Stomach (tissue), 9 donors: Measurements from ENCODE around the gene ARID5A. TPM values are rescaled to one million over a fixed set of nuclear protein-coding genes. Genes with fewer than 3 reads are reported as not detected.

Experiments used
- DNase-seq, 2 donors: peaks; one replicate each; pipeline versions ENCODE4 v3.0.0 to v3.0.0-alpha.2; 2013 to 2019
- H3K27ac ChIP-seq, 5 donors: fragments of 200-600 bp in 4 of 5; sonication (generic) in 4 of 5; one replicate each; pipeline ENCODE4 v1.5.1; 2013 to 2019; ENCODE audit warnings: mild to moderate bottlenecking in 1 of 5, moderate library complexity in 1 of 5
- H3K27me3 ChIP-seq, 3 donors: fragments of 200-600 bp; sonication (generic); one replicate each; pipeline ENCODE4 v1.5.1; 2017 to 2019; ENCODE audit warnings: mixed run types in 1 of 3
- H3K36me3 ChIP-seq, 4 donors: fragments of 200-600 bp; sonication (generic); 1 replicate in 3 of 4; 2 replicates in 1 of 4; pipeline ENCODE4 v1.5.1; 2016 to 2019
- H3K4me1 ChIP-seq, 4 donors: fragments of 200-600 bp; sonication (generic); one replicate each; pipeline ENCODE4 v1.5.1; 2016 to 2019
- H3K4me3 ChIP-seq, 4 donors: fragments of 200-600 bp; sonication (generic) in 3 of 4; one replicate each; pipeline ENCODE4 v1.5.1; 2016 to 2019; ENCODE audit warnings: mild to moderate bottlenecking in 1 of 4
- H3K9me3 ChIP-seq, 4 donors: fragments of 200-600 bp; sonication (generic); one replicate each; pipeline ENCODE4 v1.5.1; 2016 to 2019
- EP300 ChIP-seq: sonication (generic); formaldehyde crosslinking; IDR thresholded peaks from one replicate; pipeline ENCODE4 v1.6.1; 2017; ENCODE audit warnings: antibody characterized with exemption
- POLR2A ChIP-seq, 4 donors: fragments of 450-650 bp; IDR thresholded peaks; one replicate each; pipeline ENCODE4 v1.6.1; 2016; ENCODE audit warnings: antibody characterized with exemption in 4 of 4, control low read depth in 2 of 4, mild to moderate bottlenecking in 1 of 4, moderate library complexity in 1 of 4
- POLR2AphosphoS5 ChIP-seq, 3 donors: sonication (generic); formaldehyde crosslinking; IDR thresholded peaks; one replicate each; pipeline ENCODE4 v1.6.1; 2016; ENCODE audit warnings: antibody characterized with exemption in 3 of 3
- WGBS, 5 donors: extraction: QIAGEN DNeasy Blood & Tissue Kit in 3 of 5; methylation state at CpG; one replicate each; pipeline versions ENCODE4 v1.1.5 to v1.1.7; 2013 to 2018; 5-methylcytosine and 5-hydroxymethylcytosine counted together
- intact Hi-C: fragments of 100-400 bp; cut with DNase I; formaldehyde crosslinking; loops from one replicate; pipeline ENCODE4 v1.15.1; 2023; ENCODE audit warnings: low total_unique reads
- polyA plus RNA-seq, 3 donors: library from polyadenylated mRNA; stranded (reverse); fragments of 200-250 nt; gene quantifications; one replicate each; pipeline ENCODE4 v1.2.3, GENCODE V29; 2013
- total RNA-seq, 5 donors: library from RNA; depleted of rRNA; stranded (reverse); fragments of >200 nt; gene quantifications; one replicate each; pipeline versions ENCODE4 v1.1.0 to v1.2.3, GENCODE V29; 2014 to 2016
- TF ChIP-seq, protein P1 (sequence below), 7 experiments: fragments of 450-650 bp in 4 of 7; fragments of 200-600 bp in 3 of 7; sonication (generic) in 3 of 7; IDR thresholded peaks; one replicate each; pipeline ENCODE4 v1.5.1; 2016 to 2019; ENCODE audit warnings: antibody characterized with exemption in 7 of 7, control low read depth in 2 of 7, mild to moderate bottlenecking in 1 of 7
- donor health status: healthy with polysubstance abuse.
- donor health status: Bipolar disorder and iron deficiency.
- donor health status: healthy.

Gene ARID5A
- total and polyA plus RNA-seq, 8 donors: 1.2 to 26.8 (median 14.6) TPM

DNA sequence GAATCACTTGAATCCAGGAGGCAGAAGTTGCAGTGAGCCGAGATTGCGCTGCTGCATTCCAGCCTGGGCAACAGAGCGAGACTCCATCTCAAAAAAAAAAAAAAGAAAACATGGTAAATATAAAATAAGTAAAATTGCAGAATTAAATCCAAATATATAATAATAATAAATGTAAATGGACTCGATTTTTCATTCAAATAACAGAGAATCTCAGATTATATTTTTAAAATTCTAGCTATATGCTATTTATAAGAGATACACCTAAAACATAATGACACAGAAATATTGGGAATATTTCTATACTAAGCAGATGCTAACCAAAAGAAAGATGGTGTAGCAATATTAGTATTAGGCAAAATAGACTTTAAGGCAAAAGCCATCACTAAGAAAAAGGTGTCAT is 16.3 kb upstream of the ARID5A start:
- no peak overlapping the region for H3K27ac ChIP-seq
- no peaks in the 10 kb centered on the region for H3K36me3 ChIP-seq
- DNase-seq: no peak
- no peak overlapping the region for H3K4me3 ChIP-seq
- H3K9me3 ChIP-seq: peaks cover 0 to 7% (median 2%) of the 10 kb centered on the region in 4 donors
- intact Hi-C loops: no loop called here
- no peak for TF ChIP-seq EP300
- TF ChIP-seq POLR2A (IDR thresholded peaks at IDR 0.05): no peak
- TF ChIP-seq, protein P1, sequence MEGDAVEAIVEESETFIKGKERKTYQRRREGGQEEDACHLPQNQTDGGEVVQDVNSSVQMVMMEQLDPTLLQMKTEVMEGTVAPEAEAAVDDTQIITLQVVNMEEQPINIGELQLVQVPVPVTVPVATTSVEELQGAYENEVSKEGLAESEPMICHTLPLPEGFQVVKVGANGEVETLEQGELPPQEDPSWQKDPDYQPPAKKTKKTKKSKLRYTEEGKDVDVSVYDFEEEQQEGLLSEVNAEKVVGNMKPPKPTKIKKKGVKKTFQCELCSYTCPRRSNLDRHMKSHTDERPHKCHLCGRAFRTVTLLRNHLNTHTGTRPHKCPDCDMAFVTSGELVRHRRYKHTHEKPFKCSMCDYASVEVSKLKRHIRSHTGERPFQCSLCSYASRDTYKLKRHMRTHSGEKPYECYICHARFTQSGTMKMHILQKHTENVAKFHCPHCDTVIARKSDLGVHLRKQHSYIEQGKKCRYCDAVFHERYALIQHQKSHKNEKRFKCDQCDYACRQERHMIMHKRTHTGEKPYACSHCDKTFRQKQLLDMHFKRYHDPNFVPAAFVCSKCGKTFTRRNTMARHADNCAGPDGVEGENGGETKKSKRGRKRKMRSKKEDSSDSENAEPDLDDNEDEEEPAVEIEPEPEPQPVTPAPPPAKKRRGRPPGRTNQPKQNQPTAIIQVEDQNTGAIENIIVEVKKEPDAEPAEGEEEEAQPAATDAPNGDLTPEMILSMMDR (IDR thresholded peaks at IDR 0.05): no peak
- TF ChIP-seq POLR2AphosphoS5 (IDR thresholded peaks at IDR 0.05): no peak
- H3K27me3 ChIP-seq: no peaks in the 10 kb centered on the region
- 78 to 87% (median 85%) methylated on average over 4 of the region's 4 CpGs for WGBS, 5 donors
- H3K4me1 ChIP-seq: peaks cover 0 to 7% (median 3%) of the 10 kb centered on the region in 4 donors

DNA sequence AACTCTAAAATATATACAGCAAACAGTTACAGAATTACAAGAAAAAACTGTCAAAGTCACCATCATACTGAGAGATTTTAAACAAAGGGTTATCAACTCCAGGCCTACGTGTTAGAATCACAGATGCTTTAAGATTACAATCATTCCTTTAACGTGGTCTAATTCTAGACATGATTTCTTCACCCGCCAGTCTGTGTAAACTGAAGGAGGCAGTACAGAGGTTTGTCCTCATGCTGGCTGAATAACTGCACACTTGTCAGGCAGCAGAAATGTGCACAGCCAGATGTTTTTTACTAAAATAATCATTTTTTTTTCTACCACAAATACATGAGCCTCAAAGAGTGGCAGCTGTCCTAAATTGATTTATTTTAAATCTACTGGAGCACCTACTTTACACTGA is 15.9 kb upstream of the ARID5A start:
- Histone ChIP-seq H3K27ac (no peak overlapping the region), H3K27me3 (no peaks in the 10 kb centered on the region), H3K4me3 (no peak overlapping the region), H3K4me1 (peaks cover 0 to 7% (median 3%) of the 10 kb centered on the region in 4 donors), H3K36me3 (no peaks in the 10 kb centered on the region), H3K9me3 (peaks cover 0 to 7% (median 2%) of the 10 kb centered on the region in 4 donors)
- TF ChIP-seq, protein P1 (IDR thresholded peaks at IDR 0.05): no peak
- TF ChIP-seq EP300 (no peak), POLR2A (IDR thresholded peaks at IDR 0.05) (no peak), POLR2AphosphoS5 (IDR thresholded peaks at IDR 0.05) (no peak)
- intact Hi-C loops: no loop called here
- WGBS, 5 donors: 59 to 66% (median 64%) methylated on average over 3 of the region's 3 CpGs
- no peak for DNase-seq

DNA sequence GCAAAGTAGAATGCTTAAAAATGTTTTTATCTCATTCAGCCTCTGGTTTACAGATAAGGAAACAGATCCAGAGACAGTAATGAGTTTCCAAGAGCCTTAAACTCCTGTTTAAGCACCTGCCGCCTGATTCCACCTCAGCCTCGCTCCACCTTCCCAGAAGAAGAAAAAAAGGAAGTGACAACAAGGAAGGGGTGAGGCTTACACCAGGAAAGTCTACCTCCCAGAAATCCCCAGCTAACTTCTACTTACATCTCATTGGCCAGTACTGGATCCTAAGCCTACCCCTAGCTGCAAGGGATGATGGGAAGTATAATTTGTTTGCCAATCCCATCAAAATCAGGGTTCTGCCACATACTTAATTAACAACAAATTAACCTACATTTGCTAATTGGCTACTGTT is 15.3 kb upstream of the ARID5A start:
- no peak for TF ChIP-seq POLR2AphosphoS5 (IDR thresholded peaks at IDR 0.05)
- TF ChIP-seq, protein P1 (IDR thresholded peaks at IDR 0.05): no peak
- Histone ChIP-seq H3K36me3 (no peaks in the 10 kb centered on the region), H3K9me3 (peaks cover 0 to 7% (median 2%) of the 10 kb centered on the region in 4 donors), H3K27me3 (no peaks in the 10 kb centered on the region), H3K4me3 (no peak overlapping the region), H3K27ac (no peak overlapping the region), H3K4me1 (peaks cover 0 to 7% (median 3%) of the 10 kb centered on the region in 4 donors)
- intact Hi-C loops: no loop called here
- 63 to 83% (median 70%) methylated on average over 2 of the region's 2 CpGs for WGBS, 5 donors
- no peak for DNase-seq

DNA sequence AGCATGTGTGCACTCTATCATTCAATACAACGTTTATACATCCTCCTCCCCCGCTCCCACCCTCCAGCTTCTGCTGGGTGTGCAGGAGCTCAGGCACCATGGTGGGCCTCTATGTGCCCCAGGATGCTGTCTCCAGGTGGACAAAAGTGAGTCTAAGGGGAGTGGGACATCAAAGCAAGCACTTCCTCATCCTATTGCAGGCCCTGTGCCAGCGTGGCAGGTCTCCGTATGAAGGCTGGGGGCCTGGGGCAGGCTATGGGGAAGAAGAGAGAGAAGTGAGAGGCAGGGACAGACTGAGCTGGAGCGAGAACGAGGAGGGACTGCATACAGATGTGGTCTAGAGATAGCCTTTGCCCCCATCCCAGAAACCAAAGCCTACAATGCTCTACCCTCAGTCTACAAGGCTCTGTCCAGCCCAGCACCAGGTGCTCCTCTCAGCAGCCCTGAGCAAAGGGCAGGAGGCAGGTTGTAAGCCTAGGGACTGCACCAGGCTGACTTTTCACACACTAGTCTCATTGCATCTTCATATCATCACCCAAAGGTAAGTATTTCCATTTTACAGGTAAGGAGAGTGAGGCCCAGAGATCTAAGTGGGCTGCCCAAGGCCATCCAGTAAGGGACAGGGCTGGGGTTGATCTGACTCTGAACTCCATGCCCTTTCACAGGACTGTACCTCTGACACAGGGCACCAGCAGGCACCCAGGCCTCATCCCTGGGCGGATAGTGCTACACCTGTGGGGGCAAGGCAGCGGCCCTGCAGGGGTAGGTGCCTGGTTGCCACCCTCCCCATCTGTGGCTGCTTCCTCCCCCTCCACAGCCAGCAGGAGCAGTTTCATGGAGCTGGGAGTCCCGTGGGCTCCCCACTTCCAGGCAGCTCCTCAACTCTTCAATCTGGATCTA is 14.0 kb upstream of the ARID5A start:
- peak in 1 of 2 donors; percentile 3 for DNase-seq
- Histone ChIP-seq H3K36me3 (no peaks in the 10 kb centered on the region), H3K4me3 (no peak overlapping the region), H3K27me3 (no peaks in the 10 kb centered on the region), H3K4me1 (peaks cover 0 to 18% (median 14%) of the 10 kb centered on the region in 4 donors), H3K9me3 (no peaks in the 10 kb centered on the region), H3K27ac (no peak overlapping the region)
- WGBS, 5 donors: 72 to 81% (median 74%) methylated on average over 8 to 9 of the region's 9 CpGs
- intact Hi-C loops: no loop called here
- TF ChIP-seq POLR2A (IDR thresholded peaks at IDR 0.05) (no peak), POLR2AphosphoS5 (IDR thresholded peaks at IDR 0.05) (no peak), EP300 (no peak)
- TF ChIP-seq, protein P1 (IDR thresholded peaks at IDR 0.05): no peak
